Loucy (cell line): Measurements from ENCODE around the gene FAXDC2.

ENCODE experiments used
- H2AFZ ChIP-seq: fragments of 200-600 bp; sonication (generic); 2 replicates; pipeline ENCODE4 v1.6.0; 2016; ENCODE audit warnings: antibody characterized with exemption, mild to moderate bottlenecking, low read length, moderate library complexity
- H3F3A ChIP-seq: fragments of 200-600 bp; 2 replicates; pipeline ENCODE4 v1.6.0; 2016; ENCODE audit warnings: antibody characterized with exemption, low read depth, mild to moderate bottlenecking
- H3K27me3 ChIP-seq: fragments of 200-600 bp; sonication (generic); 2 replicates; pipeline ENCODE4 v1.6.1; 2014; ENCODE audit warnings: low read length, mild to moderate bottlenecking; ENCODE audit not compliant: insufficient read depth, poor library complexity, severe bottlenecking
- H3K36me3 ChIP-seq: fragments of 200-600 bp; sonication (generic); 2 replicates; pipeline ENCODE4 v1.6.1; 2016; ENCODE audit warnings: low read length; ENCODE audit not compliant: insufficient read depth
- H3K4me1 ChIP-seq: fragments of 200-600 bp; sonication (generic); 2 replicates; pipeline ENCODE4 v1.5.1; 2014; ENCODE audit warnings: low read length, mild to moderate bottlenecking; ENCODE audit not compliant: insufficient read depth, poor library complexity, severe bottlenecking
- H3K4me2 ChIP-seq: fragments of 200-600 bp; sonication (generic); 2 replicates; pipeline ENCODE4 v1.6.0; 2014; ENCODE audit warnings: antibody characterized with exemption, low read length, low read depth, mild to moderate bottlenecking; ENCODE audit not compliant: poor library complexity, severe bottlenecking
- H3K4me3 ChIP-seq: fragments of 200-600 bp; sonication (generic); 2 replicates; pipeline ENCODE4 v1.5.1; 2014; ENCODE audit warnings: low read length, mild to moderate bottlenecking, mixed read lengths; ENCODE audit not compliant: poor library complexity, severe bottlenecking
- H3K79me2 ChIP-seq: fragments of 200-600 bp; sonication (generic); 2 replicates; pipeline ENCODE4 v1.6.1; 2014; ENCODE audit warnings: low read length; ENCODE audit not compliant: insufficient read depth
- H3K9ac ChIP-seq: fragments of 200-600 bp; sonication (generic); 2 replicates; pipeline ENCODE4 v1.6.0; 2014; ENCODE audit warnings: mild to moderate bottlenecking, low read depth, low read length, moderate library complexity; ENCODE audit not compliant: poor library complexity, severe bottlenecking
- H3K9me2 ChIP-seq: fragments of 200-600 bp; sonication (generic); replicated peaks from 2 replicates; pipeline ENCODE4 v1.6.1; 2016; ENCODE audit warnings: low read depth, low read length, mixed read lengths
- H3K9me3 ChIP-seq: fragments of 200-600 bp; sonication (generic); 2 replicates; pipeline ENCODE4 v1.6.1; 2014; ENCODE audit warnings: mild to moderate bottlenecking, antibody characterized with exemption, low read length, low read depth; ENCODE audit not compliant: insufficient read depth
- H4K20me1 ChIP-seq: fragments of 200-600 bp; sonication (generic); 2 replicates; pipeline ENCODE4 v1.6.0; 2014; ENCODE audit warnings: antibody characterized with exemption, low read length, mild to moderate bottlenecking; ENCODE audit not compliant: insufficient read depth, poor library complexity, severe bottlenecking
- EZH2phosphoT487 ChIP-seq: fragments of 200-600 bp; IDR thresholded peaks from 2 replicates; pipeline ENCODE4 v1.6.1; 2018; ENCODE audit warnings: antibody characterized with exemption, mild to moderate bottlenecking, moderate library complexity, borderline replicate concordance
- TF ChIP-seq, protein P1 (sequence below): fragments of 200-600 bp; sonication (generic); conservative IDR thresholded peaks from 2 replicates; pipeline ENCODE4 v1.5.1; 2014; ENCODE audit warnings: mild to moderate bottlenecking, antibody characterized with exemption, low read length

FAXDC2 gene

GRCh38 chr5:154770111-154770510, 80.3 kb downstream of the FAXDC2 start:
- Histone ChIP-seq H3K36me3 (peaks cover 7% of the 10 kb centered on the region; the same call in 1 of the 2 replicates), H3K9ac (no peak overlapping the region), H3K4me3 (no peak overlapping the region), H3K4me1 (peaks cover 13% of the 10 kb centered on the region), H3K4me2 (no peak overlapping the region), H3K27me3 (no peaks in the 10 kb centered on the region), H3K9me3 (no peaks in the 10 kb centered on the region), H3K9me2 (no peaks in the 10 kb centered on the region), H3F3A (no peaks in the 10 kb centered on the region), H4K20me1 (peaks cover 83% of the 10 kb centered on the region), H2AFZ (no peak overlapping the region), H3K79me2 (peaks cover 98% of the 10 kb centered on the region)
- no peak for TF ChIP-seq EZH2phosphoT487
- TF ChIP-seq, protein P1, sequence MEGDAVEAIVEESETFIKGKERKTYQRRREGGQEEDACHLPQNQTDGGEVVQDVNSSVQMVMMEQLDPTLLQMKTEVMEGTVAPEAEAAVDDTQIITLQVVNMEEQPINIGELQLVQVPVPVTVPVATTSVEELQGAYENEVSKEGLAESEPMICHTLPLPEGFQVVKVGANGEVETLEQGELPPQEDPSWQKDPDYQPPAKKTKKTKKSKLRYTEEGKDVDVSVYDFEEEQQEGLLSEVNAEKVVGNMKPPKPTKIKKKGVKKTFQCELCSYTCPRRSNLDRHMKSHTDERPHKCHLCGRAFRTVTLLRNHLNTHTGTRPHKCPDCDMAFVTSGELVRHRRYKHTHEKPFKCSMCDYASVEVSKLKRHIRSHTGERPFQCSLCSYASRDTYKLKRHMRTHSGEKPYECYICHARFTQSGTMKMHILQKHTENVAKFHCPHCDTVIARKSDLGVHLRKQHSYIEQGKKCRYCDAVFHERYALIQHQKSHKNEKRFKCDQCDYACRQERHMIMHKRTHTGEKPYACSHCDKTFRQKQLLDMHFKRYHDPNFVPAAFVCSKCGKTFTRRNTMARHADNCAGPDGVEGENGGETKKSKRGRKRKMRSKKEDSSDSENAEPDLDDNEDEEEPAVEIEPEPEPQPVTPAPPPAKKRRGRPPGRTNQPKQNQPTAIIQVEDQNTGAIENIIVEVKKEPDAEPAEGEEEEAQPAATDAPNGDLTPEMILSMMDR = no peak
